ENCODE measurements around the gene WDR17. TPM values are rescaled to one million over a fixed set of nuclear protein-coding genes. Genes with fewer than 3 reads are reported as not detected.

Gene WDR17
- total RNA-seq = 0.52 and 0.64 TPM in 2 replicates

DNA sequence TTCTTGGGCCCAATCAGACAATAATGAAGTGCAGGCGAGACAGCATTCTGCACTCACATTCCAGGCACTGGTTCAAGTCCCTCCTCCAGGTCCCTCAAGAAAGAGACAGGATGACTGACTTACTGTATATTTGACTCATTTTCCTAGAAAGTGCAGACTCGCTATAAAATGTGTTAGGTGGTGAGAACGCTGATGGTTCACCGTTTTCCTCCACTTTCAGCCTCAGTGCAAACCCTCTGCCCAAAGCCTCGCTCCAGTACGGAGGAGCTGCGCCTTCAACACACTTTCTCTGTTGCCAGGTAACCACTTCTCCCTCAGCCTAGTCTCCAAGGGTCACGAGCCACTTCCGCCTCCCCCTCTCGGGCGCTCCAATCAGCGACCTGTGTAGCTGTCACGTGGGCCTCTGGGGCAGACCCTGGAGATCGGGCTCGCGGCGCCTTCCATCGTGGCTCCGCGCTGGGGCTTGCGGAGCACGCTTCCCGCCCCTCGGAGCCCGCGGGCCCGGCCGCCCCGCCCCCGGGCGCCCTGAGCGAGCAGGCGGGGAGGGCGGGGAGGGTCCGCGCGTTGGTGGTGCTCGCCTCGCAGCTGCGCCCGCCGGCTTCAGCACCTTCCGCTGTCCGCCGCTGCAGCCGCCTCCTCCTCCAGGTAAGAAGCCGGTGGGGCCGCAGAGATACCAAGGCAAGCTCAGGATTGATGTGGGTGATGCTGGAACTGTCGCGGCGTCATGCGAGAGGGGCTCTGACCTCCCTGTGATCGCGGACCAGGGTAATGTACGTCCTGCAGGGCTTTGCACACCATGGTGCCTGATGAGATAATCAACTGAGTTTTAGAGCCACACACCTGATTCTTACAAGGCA lies at the start of gene WDR17:
Gene WDR17 (plus strand): TSS at position 407 of the 857 bp plus-strand sequence. CDS start 45,740 bp downstream, outside the sequence.

GRCh38 chr4:176195184-176195978 lies 129.7 kb downstream of the WDR17 start, which contains the start of gene SPATA4:
TSS of gene SPATA4 (minus strand) at chr4:176195585. CDS start at chr4:176195562, 23 bp downstream.

Other genes with a start within 250 kb of the WDR17 start
- 0.13 TPM in 1 of 2 replicates, not detected in the other for gene SPATA4, start 129.7 kb downstream of the WDR17 start, total RNA-seq
- 3.9 TPM in 1 of 2 replicates, not detected in the other for gene ASB5, start 203.4 kb downstream of the WDR17 start, total RNA-seq

All from epithelial cell of alveolus of lung (primary cell).